B cell (primary cell): ENCODE measurements around the gene ERC1. TPM values are rescaled to one million over a fixed set of nuclear protein-coding genes. Genes with fewer than 3 reads are reported as not detected.

Source experiments
- ATAC-seq: fragments of 200-7000 bp; cut with Tn5 transposase; one replicate; pipeline ENCODE4 v1.10.0; 2021; ENCODE audit warnings: low read depth, mild to moderate bottlenecking, moderate number of reproducible peaks, moderate library complexity
- CTCF ChIA-PET: fragments of 350-600 bp; sonication (Branson Sonifier 250); formaldehyde crosslinking; loops from one replicate; lab custom pipeline; 2021; ENCODE audit warnings: antibody characterized with exemption, inconsistent platforms; lab: Charles Lee
- POLR2A ChIA-PET: fragments of 350-600 bp; sonication (Branson Sonifier 250); formaldehyde crosslinking; loops from one replicate; lab custom pipeline; 2021; ENCODE audit warnings: antibody characterized with exemption; lab: Charles Lee
- DNase-seq: peaks from one replicate; pipeline ENCODE4 v3.0.0; 2013
- H2AFZ ChIP-seq: 2 replicates; pipeline ENCODE4 v1.6.1; 2012; ENCODE audit warnings: mild to moderate bottlenecking, low read depth, low read length; ENCODE audit not compliant: insufficient read depth, poor library complexity, severe bottlenecking
- H3K27ac ChIP-seq, 2 donors: 1 replicate in 1 of 2; 2 replicates in 1 of 2; pipeline ENCODE4 v1.5.1; 2012 to 2013; ENCODE audit warnings: low read length in 2 of 2, mild to moderate bottlenecking in 2 of 2, moderate library complexity in 1 of 2
- H3K27me3 ChIP-seq, 4 experiments: fragments of 200-600 bp in 1 of 4; sonication (generic) in 1 of 4; replicated peaks in 1 of 4; 1 replicate in 2 of 4; 2 replicates in 2 of 4; pipeline versions ENCODE4 v1.6.1 to v1.7.0; 2013 to 2016; ENCODE audit warnings: low read length in 3 of 4, mild to moderate bottlenecking in 2 of 4, mixed read lengths in 1 of 4, moderate library complexity in 1 of 4; ENCODE audit not compliant: insufficient read depth in 4 of 4, control insufficient read depth in 3 of 4; ENCODE audit errors: control extremely low read depth in 1 of 4
- H3K36me3 ChIP-seq, 2 experiments: replicated peaks in 1 of 2; 1 replicate in 1 of 2; 2 replicates in 1 of 2; pipeline versions ENCODE4 v1.6.1 to v1.7.1; 2013; ENCODE audit warnings: low read length in 1 of 2; ENCODE audit not compliant: insufficient read depth in 2 of 2, control insufficient read depth in 1 of 2; ENCODE audit errors: control extremely low read depth in 1 of 2, extremely low read depth in 1 of 2
- H3K4me1 ChIP-seq, 2 donors: fragments of 200-600 bp in 1 of 2; sonication (generic) in 1 of 2; 1 replicate in 1 of 2; 2 replicates in 1 of 2; pipeline versions ENCODE4 v1.5.1 to v1.6.1; 2013 to 2017; ENCODE audit warnings: low read length in 2 of 2; ENCODE audit not compliant: control insufficient read depth in 2 of 2, insufficient read depth in 2 of 2
- H3K4me2 ChIP-seq: replicated peaks from 2 replicates; pipeline ENCODE3; 2012; ENCODE audit warnings: mild to moderate bottlenecking, low read depth, low read length; ENCODE audit not compliant: poor library complexity, severe bottlenecking
- H3K4me3 ChIP-seq, 5 experiments: fragments of 200-600 bp in 1 of 5; sonication (generic) in 1 of 5; 1 replicate in 3 of 5; 2 replicates in 2 of 5; pipeline versions ENCODE4 v1.5.1 to v1.7.0; 2011 to 2016; ENCODE audit warnings: low read length in 4 of 5, mild to moderate bottlenecking in 4 of 5, low read depth in 2 of 5, control low read depth in 1 of 5, moderate library complexity in 1 of 5; ENCODE audit not compliant: insufficient read depth in 1 of 5; ENCODE audit errors: control extremely low read depth in 1 of 5, extremely low read depth in 1 of 5
- H3K79me2 ChIP-seq: fragments of 200-600 bp; sonication (generic); one replicate; pipeline ENCODE4 v1.6.0; 2016; ENCODE audit warnings: low read length; ENCODE audit not compliant: control insufficient read depth, insufficient read depth
- H3K9ac ChIP-seq: fragments of 200-600 bp; sonication (generic); 2 replicates; pipeline ENCODE4 v1.6.1; 2017; ENCODE audit warnings: mild to moderate bottlenecking, low read length, moderate library complexity
- H3K9me3 ChIP-seq, 3 donors: one replicate each; pipeline versions ENCODE4 v1.6.1 to v1.7.1; 2013; ENCODE audit warnings: low read length in 2 of 3; ENCODE audit not compliant: control insufficient read depth in 2 of 3, insufficient read depth in 1 of 3; ENCODE audit errors: control extremely low read depth in 1 of 3
- H4K20me1 ChIP-seq: 2 replicates; pipeline ENCODE4 v1.6.0; 2012; ENCODE audit warnings: mild to moderate bottlenecking, low read length; ENCODE audit not compliant: insufficient read depth, control insufficient read depth, poor library complexity, severe bottlenecking
- H3K27ac Mint-ChIP-seq: one replicate; pipeline ENCODE4 v1.8.0; 2021; ENCODE audit warnings: mixed read lengths
- H3K27me3 Mint-ChIP-seq: one replicate; pipeline ENCODE4 v1.8.0; 2021; ENCODE audit warnings: mixed read lengths
- H3K4me1 Mint-ChIP-seq: one replicate; pipeline ENCODE4 v1.8.0; 2021; ENCODE audit warnings: mixed read lengths
- H3K4me3 Mint-ChIP-seq: one replicate; pipeline ENCODE4 v1.8.0; 2021; ENCODE audit warnings: mixed read lengths
- H3K9me3 Mint-ChIP-seq: one replicate; pipeline ENCODE4 v1.8.0; 2022; ENCODE audit warnings: mixed read lengths; ENCODE audit not compliant: insufficient read depth
- CTCF ChIP-seq: fragments of 200-600 bp; IDR thresholded peaks from one replicate; pipeline ENCODE4 v1.8.0; 2022; ENCODE audit warnings: antibody characterized with exemption, mild to moderate bottlenecking
- EZH2 ChIP-seq: IDR thresholded peaks from 2 replicates; pipeline ENCODE4 v1.6.1; 2012; ENCODE audit warnings: borderline replicate concordance, low read depth, mild to moderate bottlenecking, moderate library complexity, low read length; ENCODE audit not compliant: insufficient read depth, poor library complexity, severe bottlenecking
- WGBS: methylation state at CpG from one replicate; pipeline ENCODE4 v1.1.5; 2013; ENCODE audit warnings: missing lambda C conversion rate; ENCODE audit not compliant: insufficient coverage; 5-methylcytosine and 5-hydroxymethylcytosine counted together
- intact Hi-C: fragments of 100-400 bp; cut with micrococcal nuclease; formaldehyde crosslinking; loops from one replicate; pipeline ENCODE4 v1.10.0; 2022
- polyA plus RNA-seq: library from polyadenylated mRNA; depleted of rRNA; stranded (reverse); fragments of >200 nt; gene quantifications from 2 replicates; pipeline ENCODE4 v1.2.3, GENCODE V29; 2012
- total RNA-seq, 2 donors: library from RNA; stranded (reverse); fragments of 120-200 nt in 1 of 2; gene quantifications; 1 replicate in 1 of 2; 2 replicates in 1 of 2; pipeline versions ENCODE4 v1.2.3 to v1.2.4, GENCODE V29; 2013 to 2022

ERC1 gene
- total and polyA plus RNA-seq, 2 donors (not counting 1 experiment from before 2014, with no cell fraction given), result 4.0 to 77.6 TPM

GRCh38 chr12:1533602-1534304 lies 542.7 kb downstream of the ERC1 start:
- H4K20me1 ChIP-seq, result no peaks in the 10 kb centered on the region
- Mint-ChIP-seq H3K4me3 (peak overlapping the region; percentile 84), H3K9me3 (no peaks in the 10 kb centered on the region), H3K27ac (no peak overlapping the region), H3K4me1 (peaks cover 30% of the 10 kb centered on the region), H3K27me3 (peaks cover 52% of the 10 kb centered on the region)
- H3K9me3 ChIP-seq, result no peaks in the 10 kb centered on the region
- peak overlapping the region in 3 of 5 experiments; percentile 30 to 48 (median 47) for H3K4me3 ChIP-seq
- ChIA-PET CTCF (interaction anchor here (0.5 to 1.2 kb wide), 2 partner anchors 9 to 50 kb away, joined by 3 to 4 read pairs; no protein-coding TSS in a partner anchor), POLR2A (no interaction called here)
- no peaks in the 10 kb centered on the region for H3K79me2 ChIP-seq
- TF ChIP-seq CTCF, result no peak
- no peak for TF ChIP-seq EZH2
- peak; percentile 19 for ATAC-seq
- peaks cover 35 to 37% of the 10 kb centered on the region in 2 donors for H3K4me1 ChIP-seq
- H3K27me3 ChIP-seq, result peaks cover 0 to 49% (median 23%) of the 10 kb centered on the region in 4 experiments
- no peaks in the 10 kb centered on the region for H3K36me3 ChIP-seq
- intact Hi-C loops, result loop anchor here (5.0 kb wide), 1 partner anchor 59 kb away; the partner anchor contains the start of gene FBXL14
- H2AFZ ChIP-seq, result peak overlapping the region; percentile 39
- H3K9ac ChIP-seq, result peak overlapping the region; percentile 52
- no peak overlapping the region for H3K27ac ChIP-seq
- WGBS, result under 1% methylated on average over 11 of the region's 16 CpGs
- peak overlapping the region; percentile 70 for H3K4me2 ChIP-seq
- peak; percentile 32 for DNase-seq

- H3K4me3 Mint-ChIP-seq, result no peak overlapping the region
- 8% methylated on average over 2 of the region's 3 CpGs for WGBS
- peaks cover 47% of the 10 kb centered on the region for H3K27me3 Mint-ChIP-seq
- no peaks in the 10 kb centered on the region for H3K9me3 Mint-ChIP-seq
- H3K9ac ChIP-seq, result no peak overlapping the region
- H3K4me1 Mint-ChIP-seq, result peaks cover 25% of the 10 kb centered on the region
- intact Hi-C loops, result loop anchor here (5.0 kb wide), 1 partner anchor 58 kb away; the partner anchor contains the start of gene FBXL14
- TF ChIP-seq EZH2 (no peak), CTCF (no peak)
- H3K4me1 ChIP-seq, result peaks cover 32% of the 10 kb centered on the region in 2 donors
- peaks cover 0 to 44% (median 14%) of the 10 kb centered on the region in 4 experiments for H3K27me3 ChIP-seq
- POLR2A ChIA-PET, result interaction anchor here (0.6 kb wide), 1 partner anchor 67 kb away, joined by 3 read pairs; no protein-coding TSS in a partner anchor
- H3K4me2 ChIP-seq, result no peak overlapping the region
- CTCF ChIA-PET, result interaction anchor here (0.6 kb wide), 1 partner anchor 13 kb away, joined by 3 read pairs; no protein-coding TSS in a partner anchor
- H3K4me3 ChIP-seq, result no peak overlapping the region
- ATAC-seq (no peak), DNase-seq (no peak)
- H3K36me3 ChIP-seq, result no peaks in the 10 kb centered on the region
- no peak overlapping the region for H3K27ac ChIP-seq
- no peaks in the 10 kb centered on the region for H3K79me2 ChIP-seq
- no peaks in the 10 kb centered on the region for H4K20me1 ChIP-seq
- H2AFZ ChIP-seq, result no peak overlapping the region
- H3K9me3 ChIP-seq, result no peaks in the 10 kb centered on the region
- no peak overlapping the region for H3K27ac Mint-ChIP-seq
Observed at GRCh38 chr12:1534748-1535147, 543.7 kb downstream of the ERC1 start.
